Astrocyte (in vitro differentiated cells and primary cell): ENCODE results near the gene RANGAP1.

ENCODE experiments used
- EZH2 ChIP-seq: IDR thresholded peaks from 2 replicates; pipeline ENCODE4 v1.6.1; 2012; ENCODE audit warnings: mild to moderate bottlenecking, low read length, inconsistent platforms; ENCODE audit not compliant: insufficient read depth
- TF ChIP-seq, protein P1 (sequence below): IDR thresholded peaks from 2 replicates; pipeline ENCODE4 v1.5.1; 2011; ENCODE audit warnings: low read depth, mild to moderate bottlenecking, inconsistent platforms, low read length, moderate library complexity; ENCODE audit not compliant: insufficient read depth

GRCh38 chr22:41215926-41216325, 70.1 kb downstream of the RANGAP1 start:
- TF ChIP-seq, protein P1, sequence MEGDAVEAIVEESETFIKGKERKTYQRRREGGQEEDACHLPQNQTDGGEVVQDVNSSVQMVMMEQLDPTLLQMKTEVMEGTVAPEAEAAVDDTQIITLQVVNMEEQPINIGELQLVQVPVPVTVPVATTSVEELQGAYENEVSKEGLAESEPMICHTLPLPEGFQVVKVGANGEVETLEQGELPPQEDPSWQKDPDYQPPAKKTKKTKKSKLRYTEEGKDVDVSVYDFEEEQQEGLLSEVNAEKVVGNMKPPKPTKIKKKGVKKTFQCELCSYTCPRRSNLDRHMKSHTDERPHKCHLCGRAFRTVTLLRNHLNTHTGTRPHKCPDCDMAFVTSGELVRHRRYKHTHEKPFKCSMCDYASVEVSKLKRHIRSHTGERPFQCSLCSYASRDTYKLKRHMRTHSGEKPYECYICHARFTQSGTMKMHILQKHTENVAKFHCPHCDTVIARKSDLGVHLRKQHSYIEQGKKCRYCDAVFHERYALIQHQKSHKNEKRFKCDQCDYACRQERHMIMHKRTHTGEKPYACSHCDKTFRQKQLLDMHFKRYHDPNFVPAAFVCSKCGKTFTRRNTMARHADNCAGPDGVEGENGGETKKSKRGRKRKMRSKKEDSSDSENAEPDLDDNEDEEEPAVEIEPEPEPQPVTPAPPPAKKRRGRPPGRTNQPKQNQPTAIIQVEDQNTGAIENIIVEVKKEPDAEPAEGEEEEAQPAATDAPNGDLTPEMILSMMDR: no peak
- no peak for TF ChIP-seq EZH2
